Mesendoderm (in vitro differentiated cells): ENCODE data around the gene GMDS.

ENCODE experiments used
- DNase-seq: peaks from one replicate; pipeline ENCODE4 v3.0.0; 2013
- H2AK5ac ChIP-seq: 2 replicates; pipeline ENCODE4 v1.6.1; 2013; ENCODE audit warnings: low read length, inconsistent platforms
- H2BK120ac ChIP-seq: 2 replicates; pipeline ENCODE4 v1.6.1; 2013; ENCODE audit warnings: low read depth, mild to moderate bottlenecking, low read length, moderate library complexity, mixed read lengths
- H2BK15ac ChIP-seq: replicated peaks from 2 replicates; pipeline ENCODE4 v1.6.1; 2013; ENCODE audit warnings: low read depth, mild to moderate bottlenecking, moderate library complexity
- H2BK5ac ChIP-seq: 2 replicates; pipeline ENCODE4 v1.6.1; 2013; ENCODE audit warnings: low read length, inconsistent platforms
- H3K18ac ChIP-seq: 2 replicates; pipeline ENCODE4 v1.6.1; 2013; ENCODE audit warnings: mild to moderate bottlenecking, low read length, mixed read lengths
- H3K23ac ChIP-seq: one replicate; pipeline ENCODE4 v1.6.1; 2013; ENCODE audit warnings: low read length
- H3K27ac ChIP-seq: 2 replicates; pipeline ENCODE4 v1.5.1; 2013; ENCODE audit warnings: low read depth, mild to moderate bottlenecking, inconsistent platforms, low read length, moderate library complexity
- H3K27me3 ChIP-seq: 2 replicates; pipeline ENCODE4 v1.6.1; 2013; ENCODE audit warnings: low read length, control low read depth, mild to moderate bottlenecking, inconsistent platforms; ENCODE audit not compliant: insufficient read depth, poor library complexity
- H3K36me3 ChIP-seq: 2 replicates; pipeline ENCODE4 v1.6.1; 2013; ENCODE audit warnings: low read length, inconsistent platforms; ENCODE audit not compliant: control insufficient read depth, insufficient read depth
- H3K4ac ChIP-seq: one replicate; pipeline ENCODE4 v1.6.1; 2013; ENCODE audit warnings: low read depth, mild to moderate bottlenecking, low read length, moderate library complexity
- H3K4me1 ChIP-seq: 2 replicates; pipeline ENCODE4 v1.6.1; 2013; ENCODE audit warnings: low read depth, low read length, inconsistent platforms; ENCODE audit not compliant: control insufficient read depth
- H3K4me2 ChIP-seq: 2 replicates; pipeline ENCODE4 v1.6.1; 2013; ENCODE audit warnings: low read length
- H3K4me3 ChIP-seq: 2 replicates; pipeline ENCODE4 v1.5.1; 2013; ENCODE audit warnings: mild to moderate bottlenecking, low read length
- H3K56ac ChIP-seq: one replicate; pipeline ENCODE4 v1.6.1; 2013; ENCODE audit warnings: low read length
- H3K79me1 ChIP-seq: 2 replicates; pipeline ENCODE4 v1.6.1; 2013; ENCODE audit warnings: low read length, inconsistent platforms
- H3K79me2 ChIP-seq: 2 replicates; pipeline ENCODE4 v1.6.1; 2013; ENCODE audit warnings: mild to moderate bottlenecking, low read length; ENCODE audit not compliant: control insufficient read depth, insufficient read depth
- H3K9ac ChIP-seq: 2 replicates; pipeline ENCODE4 v1.6.1; 2013; ENCODE audit warnings: low read length, inconsistent platforms
- H4K5ac ChIP-seq: one replicate; pipeline ENCODE4 v1.6.1; 2013; ENCODE audit warnings: low read length
- H4K8ac ChIP-seq: one replicate; pipeline ENCODE4 v1.6.1; 2013; ENCODE audit warnings: low read depth, mild to moderate bottlenecking, control low read depth, low read length, moderate library complexity
- WGBS: extraction: QIAGEN DNeasy Blood & Tissue Kit; methylation state at CpG from one replicate; pipeline ENCODE4 v1.1.7; 2013; ENCODE audit warnings: low lambda C conversion rate, missing lambda C conversion rate; ENCODE audit not compliant: insufficient coverage; ENCODE audit errors: extremely low coverage; 5-methylcytosine and 5-hydroxymethylcytosine counted together

GMDS gene

GRCh38 chr6:2221726-2222274 lies 23.6 kb downstream of the GMDS start:
- no peak overlapping the region for H2AK5ac ChIP-seq
- H3K18ac ChIP-seq, result no peak overlapping the region
- H3K56ac ChIP-seq, result no peak overlapping the region
- H3K9ac ChIP-seq, result no peak overlapping the region
- no peak overlapping the region for H2BK5ac ChIP-seq
- no peak overlapping the region for H4K8ac ChIP-seq
- no peak overlapping the region for H3K27ac ChIP-seq
- no peak overlapping the region for H2BK120ac ChIP-seq
- H4K5ac ChIP-seq, result no peak overlapping the region
- H2BK15ac ChIP-seq, result no peak overlapping the region
- no peak overlapping the region for H3K4ac ChIP-seq
- no peaks in the 10 kb centered on the region for H3K36me3 ChIP-seq
- H3K79me2 ChIP-seq, result no peaks in the 10 kb centered on the region
- no peaks in the 10 kb centered on the region for H3K79me1 ChIP-seq
- H3K4me3 ChIP-seq, result no peak overlapping the region
- H3K4me2 ChIP-seq, result no peak overlapping the region
- WGBS, result no CpG with 5 or more reads among the region's 6 CpGs
- H3K27me3 ChIP-seq, result no peaks in the 10 kb centered on the region
- H3K4me1 ChIP-seq, result peaks cover 5% of the 10 kb centered on the region
- no peak for DNase-seq
- H3K23ac ChIP-seq, result no peak overlapping the region

- Histone ChIP-seq H3K79me1 (no peaks in the 10 kb centered on the region), H3K79me2 (no peaks in the 10 kb centered on the region), H3K36me3 (no peaks in the 10 kb centered on the region), H3K27me3 (no peaks in the 10 kb centered on the region), H4K8ac (no peak overlapping the region), H3K23ac (no peak overlapping the region), H2BK5ac (no peak overlapping the region), H3K4ac (no peak overlapping the region), H3K4me3 (no peak overlapping the region), H2BK120ac (no peak overlapping the region), H3K9ac (no peak overlapping the region), H3K27ac (no peak overlapping the region), H2BK15ac (no peak overlapping the region), H3K4me2 (no peak overlapping the region), H3K18ac (no peak overlapping the region), H3K56ac (no peak overlapping the region), H2AK5ac (no peak overlapping the region), H3K4me1 (peaks cover 5% of the 10 kb centered on the region), H4K5ac (no peak overlapping the region)
- DNase-seq, result no peak
- WGBS, result no CpG with 5 or more reads among the region's 6 CpGs
Measured at GRCh38 chr6:2220154-2220553, 25.3 kb downstream of the GMDS start.

GRCh38 chr6:2218866-2219265 lies 26.5 kb downstream of the GMDS start:
- no CpG with 5 or more reads among the region's 6 CpGs for WGBS
- Histone ChIP-seq H4K5ac (no peak overlapping the region), H4K8ac (no peak overlapping the region), H3K79me1 (no peaks in the 10 kb centered on the region), H3K27me3 (no peaks in the 10 kb centered on the region), H3K4me2 (no peak overlapping the region), H2BK5ac (no peak overlapping the region), H3K4me3 (no peak overlapping the region), H3K18ac (no peak overlapping the region), H2BK15ac (no peak overlapping the region), H3K79me2 (no peaks in the 10 kb centered on the region), H2BK120ac (no peak overlapping the region), H3K56ac (no peak overlapping the region), H3K23ac (no peak overlapping the region), H3K36me3 (no peaks in the 10 kb centered on the region), H3K4ac (no peak overlapping the region), H3K27ac (no peak overlapping the region), H3K4me1 (peaks cover 5% of the 10 kb centered on the region), H3K9ac (no peak overlapping the region), H2AK5ac (no peak overlapping the region)
- DNase-seq, result no peak

- Histone ChIP-seq H2BK120ac (no peak overlapping the region), H2BK15ac (no peak overlapping the region), H3K79me2 (no peaks in the 10 kb centered on the region), H3K4me3 (no peak overlapping the region), H2BK5ac (no peak overlapping the region), H3K56ac (no peak overlapping the region), H3K18ac (no peak overlapping the region), H3K27me3 (no peaks in the 10 kb centered on the region), H4K5ac (no peak overlapping the region), H3K4ac (no peak overlapping the region), H3K4me1 (peaks cover under 1% of the 10 kb centered on the region), H3K27ac (no peak overlapping the region), H2AK5ac (no peak overlapping the region), H3K36me3 (no peaks in the 10 kb centered on the region), H3K79me1 (no peaks in the 10 kb centered on the region), H4K8ac (no peak overlapping the region), H3K4me2 (no peak overlapping the region), H3K23ac (no peak overlapping the region), H3K9ac (no peak overlapping the region)
- no peak for DNase-seq
- WGBS, result no CpG with 5 or more reads among the region's 13 CpGs
Measured at GRCh38 chr6:2216794-2217383, 28.5 kb downstream of the GMDS start.

GRCh38 chr6:2215342-2215741 lies 30.1 kb downstream of the GMDS start:
- Histone ChIP-seq H3K4ac (no peak overlapping the region), H2AK5ac (no peak overlapping the region), H3K18ac (no peak overlapping the region), H4K8ac (no peak overlapping the region), H3K4me1 (no peaks in the 10 kb centered on the region), H3K4me2 (no peak overlapping the region), H2BK15ac (no peak overlapping the region), H3K79me1 (no peaks in the 10 kb centered on the region), H3K4me3 (no peak overlapping the region), H3K27me3 (no peaks in the 10 kb centered on the region), H2BK120ac (no peak overlapping the region), H3K79me2 (no peaks in the 10 kb centered on the region), H2BK5ac (no peak overlapping the region), H3K9ac (no peak overlapping the region), H3K56ac (no peak overlapping the region), H3K27ac (no peak overlapping the region), H3K36me3 (no peaks in the 10 kb centered on the region), H3K23ac (no peak overlapping the region), H4K5ac (no peak overlapping the region)
- no peak for DNase-seq
- no CpG with 5 or more reads among the region's 3 CpGs for WGBS

GRCh38 chr6:2213086-2213485 lies 32.3 kb downstream of the GMDS start:
- no peak overlapping the region for H3K4me2 ChIP-seq
- H3K56ac ChIP-seq, result no peak overlapping the region
- no peak overlapping the region for H2BK15ac ChIP-seq
- H3K9ac ChIP-seq, result no peak overlapping the region
- H3K79me2 ChIP-seq, result no peaks in the 10 kb centered on the region
- no peak overlapping the region for H4K5ac ChIP-seq
- H3K79me1 ChIP-seq, result no peaks in the 10 kb centered on the region
- no peak overlapping the region for H3K4me3 ChIP-seq
- H2BK5ac ChIP-seq, result no peak overlapping the region
- no CpG with 5 or more reads among the region's 2 CpGs for WGBS
- no peak overlapping the region for H4K8ac ChIP-seq
- no peaks in the 10 kb centered on the region for H3K4me1 ChIP-seq
- no peak overlapping the region for H3K18ac ChIP-seq
- H2BK120ac ChIP-seq, result no peak overlapping the region
- no peaks in the 10 kb centered on the region for H3K27me3 ChIP-seq
- no peak overlapping the region for H3K27ac ChIP-seq
- H2AK5ac ChIP-seq, result no peak overlapping the region
- H3K4ac ChIP-seq, result no peak overlapping the region
- H3K23ac ChIP-seq, result no peak overlapping the region
- no peaks in the 10 kb centered on the region for H3K36me3 ChIP-seq
- DNase-seq, result no peak
